NCI-H146 treated with DMSO at 0.1 percent for 48 hours (cell line): ENCODE measurements around the gene WSCD2.

ENCODE experiments used
- DNase-seq: peaks from one replicate; lab custom pipeline; 2025; ENCODE audit not compliant: unreplicated experiment; lab: John Stamatoyannopoulos, UW

WSCD2 gene

GRCh38 chr12:108107293-108107692, 21.8 kb upstream of the WSCD2 start:
- DNase-seq: no peak

DNA sequence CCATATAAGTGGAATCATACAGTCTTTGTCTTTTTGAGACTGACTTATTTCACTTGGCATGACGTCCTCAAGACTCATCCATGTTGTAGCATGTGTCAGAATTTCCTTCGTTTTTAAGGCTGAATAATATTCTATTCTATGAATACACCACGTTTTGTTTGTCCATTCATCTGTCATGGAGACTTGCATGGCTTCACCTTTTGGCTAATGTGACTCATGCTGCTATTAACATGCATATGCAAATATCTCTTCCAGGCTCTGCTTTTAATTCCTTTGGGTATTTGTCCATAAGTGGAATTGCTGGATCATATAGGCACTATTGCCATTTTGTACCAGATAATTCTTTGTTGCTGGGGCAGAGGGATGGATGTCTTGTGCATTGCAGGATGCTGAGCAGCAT, 19.6 kb upstream of the WSCD2 start:
- DNase-seq: no peak

GRCh38 chr12:108109954-108110353, 19.1 kb upstream of the WSCD2 start:
- no peak for DNase-seq

GRCh38 chr12:108110844-108111243, 18.2 kb upstream of the WSCD2 start:
- no peak for DNase-seq

DNA sequence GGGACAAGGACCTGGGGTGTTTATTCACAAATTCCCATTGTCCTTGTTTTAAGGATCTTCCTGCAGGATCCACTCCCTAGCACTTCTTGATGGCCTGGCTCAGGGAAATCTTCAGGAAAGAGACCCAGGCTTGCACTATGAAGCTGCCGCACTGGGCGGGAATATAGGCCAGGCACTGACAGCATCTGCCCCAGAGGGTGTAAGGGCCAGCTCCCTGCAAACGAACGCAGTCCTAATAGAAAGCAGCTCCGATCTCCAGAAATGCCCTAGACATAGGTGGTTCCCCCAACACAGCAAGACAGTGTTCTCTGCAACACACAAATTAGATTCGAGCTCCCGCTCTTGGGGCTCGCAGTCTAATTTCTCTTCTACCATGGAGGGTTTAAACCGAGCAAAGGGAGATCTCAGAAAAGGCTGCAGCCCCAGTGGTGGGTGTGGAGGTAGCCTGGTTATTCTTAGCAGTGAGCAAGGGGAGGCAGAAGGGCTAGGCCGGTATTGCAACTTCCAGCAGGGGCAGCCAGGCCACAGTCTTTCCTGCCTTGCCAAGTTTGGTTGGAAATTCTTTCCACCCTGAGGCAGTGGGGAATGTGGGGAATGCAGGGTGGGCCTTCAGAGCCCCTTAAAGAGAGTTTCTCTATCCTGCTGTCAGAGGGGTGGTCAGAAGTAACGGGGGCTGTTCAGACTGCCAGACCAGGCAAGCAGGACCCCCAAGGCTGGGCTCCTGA, 16.1 kb upstream of the WSCD2 start:
- no peak for DNase-seq

GRCh38 chr12:108115123-108116121, 13.7 kb upstream of the WSCD2 start:
- no peak for DNase-seq

GRCh38 chr12:108116254-108116653, 12.8 kb upstream of the WSCD2 start:
- DNase-seq: no peak

- DNase-seq: no peak
Observed at GRCh38 chr12:108116699-108117098, 12.4 kb upstream of the WSCD2 start.

- no peak for DNase-seq
Observed at GRCh38 chr12:108117163-108117849, 11.8 kb upstream of the WSCD2 start.

DNA sequence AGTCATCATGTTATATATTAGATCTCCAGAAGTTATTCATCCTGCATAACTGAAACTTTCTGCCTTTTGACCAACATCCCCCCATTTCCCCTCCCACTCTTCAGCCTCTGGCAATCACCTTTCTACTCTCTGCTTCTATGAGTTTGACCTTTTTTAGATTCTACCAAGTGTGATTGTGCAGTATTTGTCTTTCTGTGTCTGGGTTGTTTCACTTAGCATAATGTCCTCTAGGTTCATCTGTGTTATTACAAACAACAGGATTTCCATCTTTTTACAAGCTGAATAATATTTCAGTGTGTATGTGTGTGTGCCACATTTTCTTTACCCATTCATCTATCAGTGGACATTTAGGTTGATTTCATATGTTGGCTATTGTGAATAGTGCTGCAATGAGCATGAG, 11.2 kb upstream of the WSCD2 start:
- no peak for DNase-seq

DNA sequence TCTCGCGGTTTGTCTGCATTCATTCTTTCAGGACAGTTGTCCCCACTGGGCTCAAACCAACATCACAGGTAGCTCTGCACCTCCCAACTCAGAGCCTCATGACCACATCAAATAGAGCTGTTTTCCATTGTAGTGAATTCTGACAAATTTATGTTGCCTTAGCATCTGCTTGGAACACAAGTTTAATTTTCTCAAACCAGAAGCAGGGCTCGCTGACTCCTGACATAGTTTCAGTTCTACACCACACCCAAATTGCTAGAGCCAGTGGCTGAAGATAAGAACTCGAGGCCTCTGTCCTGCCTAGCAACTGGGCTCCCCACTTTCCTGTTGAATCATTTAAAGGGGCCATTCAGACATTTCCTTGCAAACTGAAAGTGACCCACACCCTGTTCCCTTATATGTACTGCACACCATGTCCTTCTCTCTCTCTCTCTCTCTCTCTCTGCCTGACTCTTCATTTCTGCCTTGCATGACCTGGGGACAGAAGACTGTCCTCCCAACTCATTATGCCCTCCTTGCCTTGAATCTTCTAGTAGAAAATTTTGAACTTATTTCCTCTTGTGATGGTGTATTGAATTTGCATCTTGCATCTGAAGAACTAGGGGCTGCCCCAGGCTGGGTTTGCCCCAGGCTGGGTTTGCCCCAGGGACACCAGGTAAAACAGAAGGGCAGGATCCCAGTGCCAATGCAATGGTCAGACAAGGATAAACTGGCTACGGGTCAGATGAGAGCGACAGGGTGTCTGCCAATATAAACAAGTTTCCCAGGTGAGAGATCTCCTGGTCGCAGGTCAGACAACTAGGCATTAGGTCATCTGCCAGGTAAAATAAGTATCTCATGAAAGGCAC, 9.7 kb upstream of the WSCD2 start:
- no peak for DNase-seq

GRCh38 chr12:108119974-108120862, 8.9 kb upstream of the WSCD2 start:
- DNase-seq: no peak

- no peak for DNase-seq
Observed at GRCh38 chr12:108120863-108121165, 8.3 kb upstream of the WSCD2 start.

GRCh38 chr12:108121320-108121719, 7.8 kb upstream of the WSCD2 start:
- no peak for DNase-seq

- no peak for DNase-seq
Observed at GRCh38 chr12:108121728-108122471, 7.2 kb upstream of the WSCD2 start.

DNA sequence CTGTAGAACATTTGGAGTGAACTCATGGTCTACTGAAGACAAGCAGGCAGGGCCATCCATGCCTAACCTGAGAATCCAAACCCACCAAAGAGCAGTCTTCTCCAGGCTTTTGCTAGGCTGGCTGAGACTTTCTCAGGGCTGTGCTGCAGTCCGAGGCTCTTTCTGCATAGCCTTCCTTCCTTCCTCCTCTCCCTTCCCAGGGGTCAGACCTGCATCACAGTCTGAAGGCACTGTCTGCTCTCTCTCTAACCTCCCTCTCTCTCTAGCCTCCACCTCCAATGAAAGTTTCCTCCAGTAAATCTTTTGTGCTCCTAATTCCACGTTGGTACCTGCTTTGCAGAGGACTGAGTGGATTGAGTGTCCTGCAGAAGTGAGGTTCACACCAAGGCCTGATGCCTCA, 6.4 kb upstream of the WSCD2 start:
- DNase-seq: no peak

DNA sequence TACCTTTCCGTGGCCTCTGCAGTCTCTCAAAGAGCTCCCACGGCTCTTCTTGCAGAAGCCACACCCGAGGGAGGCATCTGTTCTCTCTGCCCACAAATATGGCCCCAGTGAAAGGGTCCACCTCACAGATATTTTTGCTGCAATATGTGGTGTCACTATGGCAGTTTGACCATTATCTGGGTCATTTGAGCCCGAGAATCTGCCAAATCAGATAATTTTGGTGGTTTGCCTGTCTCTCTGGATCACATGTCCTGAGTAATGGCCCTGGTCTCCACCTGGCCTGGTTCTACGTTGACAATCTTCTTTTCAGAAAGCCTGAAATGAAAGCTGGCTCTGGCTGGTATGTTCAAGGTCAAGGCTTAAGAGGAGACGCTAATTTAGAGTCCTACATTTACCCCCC, 5.7 kb upstream of the WSCD2 start:
- DNase-seq: no peak

DNA sequence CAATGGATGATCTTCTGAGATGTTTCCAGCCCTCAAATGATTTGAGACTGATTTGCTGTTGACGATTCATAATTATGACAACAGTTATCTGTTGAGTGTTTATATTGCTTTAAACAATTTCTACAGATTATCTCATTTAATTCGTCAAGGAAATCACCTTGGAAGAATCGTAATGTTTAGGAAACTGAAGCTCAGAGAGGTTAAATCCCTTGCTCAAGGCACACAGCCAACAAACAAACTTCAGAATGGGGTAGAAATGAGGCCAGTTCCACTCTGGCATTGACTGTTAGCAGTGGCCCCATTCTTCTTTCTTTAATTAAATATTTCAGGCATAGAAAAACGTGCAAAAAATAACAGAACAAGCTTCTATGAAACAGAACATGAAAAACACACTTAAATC, 4.0 kb upstream of the WSCD2 start:
- DNase-seq: no peak

- no peak for DNase-seq
Observed at GRCh38 chr12:108126212-108126611, 2.9 kb upstream of the WSCD2 start.
